Neural progenitor cell (in vitro differentiated cells): Measurements from ENCODE around the gene KRTAP5-6. TPM values are rescaled to one million over a fixed set of nuclear protein-coding genes. Genes with fewer than 3 reads are reported as not detected.
"Not testable (repeated sequence)": the region's sequence is repeated elsewhere in the genome, so short reads cannot be mapped to it uniquely, and the experiment has no call there.

Source experiments
- DNase-seq: peaks from one replicate; pipeline ENCODE4 v3.0.0-alpha.2; 2016; ENCODE audit warnings: low spot score
- H2AFZ ChIP-seq: fragments of 200-600 bp; sonication (generic); replicated peaks from 2 replicates; pipeline ENCODE4 v1.6.1; 2016; ENCODE audit warnings: antibody characterized with exemption
- H3F3A ChIP-seq: fragments of 200-600 bp; sonication (generic); 2 replicates; pipeline ENCODE4 v1.6.1; 2016; ENCODE audit warnings: antibody characterized with exemption, low read depth
- H3K27ac ChIP-seq: fragments of 200-600 bp; sonication (generic); 2 replicates; pipeline ENCODE4 v1.5.1; 2016; ENCODE audit warnings: mild to moderate bottlenecking
- H3K27me3 ChIP-seq: fragments of 200-600 bp; sonication (generic); 2 replicates; pipeline ENCODE4 v1.6.1; 2016; ENCODE audit warnings: mild to moderate bottlenecking, moderate library complexity
- H3K36me3 ChIP-seq: fragments of 200-600 bp; sonication (generic); 2 replicates; pipeline ENCODE4 v1.5.1; 2016
- H3K4me1 ChIP-seq: fragments of 200-600 bp; sonication (generic); 2 replicates; pipeline ENCODE4 v1.6.1; 2016; ENCODE audit warnings: mixed run types
- H3K4me2 ChIP-seq: fragments of 200-600 bp; sonication (generic); 2 replicates; pipeline ENCODE4 v1.6.1; 2016
- H3K4me3 ChIP-seq: fragments of 200-600 bp; sonication (generic); 2 replicates; pipeline ENCODE4 v1.5.1; 2016
- H3K79me2 ChIP-seq: fragments of 200-600 bp; sonication (generic); 2 replicates; pipeline ENCODE4 v1.6.1; 2016; ENCODE audit warnings: low read depth
- H3K9ac ChIP-seq: fragments of 200-600 bp; sonication (generic); 2 replicates; pipeline ENCODE4 v1.6.1; 2016
- H3K9me3 ChIP-seq: fragments of 200-600 bp; sonication (generic); 2 replicates; pipeline ENCODE4 v1.5.1; 2016; ENCODE audit warnings: low read depth
- H4K20me1 ChIP-seq: fragments of 200-600 bp; sonication (generic); 2 replicates; pipeline ENCODE4 v1.6.1; 2016; ENCODE audit warnings: low read depth
- H3K27ac Mint-ChIP-seq: 3 replicates; pipeline ENCODE4 v1.8.0; 2021; ENCODE audit warnings: mixed read lengths
- H3K27me3 Mint-ChIP-seq: 2 replicates; pipeline ENCODE4 v1.8.0; 2022; ENCODE audit warnings: low read depth, mild to moderate bottlenecking, inconsistent platforms, moderate library complexity, mixed read lengths; ENCODE audit not compliant: insufficient read depth
- H3K36me3 Mint-ChIP-seq: 3 replicates; pipeline ENCODE4 v1.8.0; 2021; ENCODE audit warnings: mixed read lengths
- H3K4me1 Mint-ChIP-seq: 3 replicates; pipeline ENCODE4 v1.8.0; 2021; ENCODE audit warnings: mixed read lengths
- H3K4me3 Mint-ChIP-seq: 3 replicates; pipeline ENCODE4 v1.8.0; 2021; ENCODE audit warnings: mild to moderate bottlenecking, moderate library complexity, mixed read lengths
- H3K9me3 Mint-ChIP-seq: 3 replicates; pipeline ENCODE4 v1.8.0; 2020; ENCODE audit warnings: mixed read lengths
- EZH2 ChIP-seq: fragments of 200-600 bp; sonication (generic); IDR thresholded peaks from 2 replicates; pipeline ENCODE4 v1.6.1; 2017; ENCODE audit warnings: antibody characterized with exemption, mild to moderate bottlenecking, moderate library complexity
- EZH2phosphoT487 ChIP-seq: fragments of 200-600 bp; sonication (generic); IDR thresholded peaks from 2 replicates; pipeline ENCODE4 v1.6.1; 2017; ENCODE audit warnings: antibody characterized with exemption
- total RNA-seq: library from RNA; depleted of rRNA; stranded (reverse); fragments of >200 nt; gene quantifications from 2 replicates; pipeline ENCODE4 v1.2.3, GENCODE V29; 2015; ENCODE audit warnings: low replicate concordance
- TF ChIP-seq, protein P1 (sequence below): fragments of 200-600 bp; sonication (generic); IDR thresholded peaks from 2 replicates; pipeline ENCODE4 v1.5.1; 2017; ENCODE audit warnings: antibody characterized with exemption, mild to moderate bottlenecking

The KRTAP5-6 gene
- total RNA-seq, 1 donor from 2014 or later, result not detected

GRCh38 chr11:1689250-1690166, 7.5 kb upstream of the KRTAP5-6 start:
- not testable (repeated sequence) for H3K9ac ChIP-seq

DNA sequence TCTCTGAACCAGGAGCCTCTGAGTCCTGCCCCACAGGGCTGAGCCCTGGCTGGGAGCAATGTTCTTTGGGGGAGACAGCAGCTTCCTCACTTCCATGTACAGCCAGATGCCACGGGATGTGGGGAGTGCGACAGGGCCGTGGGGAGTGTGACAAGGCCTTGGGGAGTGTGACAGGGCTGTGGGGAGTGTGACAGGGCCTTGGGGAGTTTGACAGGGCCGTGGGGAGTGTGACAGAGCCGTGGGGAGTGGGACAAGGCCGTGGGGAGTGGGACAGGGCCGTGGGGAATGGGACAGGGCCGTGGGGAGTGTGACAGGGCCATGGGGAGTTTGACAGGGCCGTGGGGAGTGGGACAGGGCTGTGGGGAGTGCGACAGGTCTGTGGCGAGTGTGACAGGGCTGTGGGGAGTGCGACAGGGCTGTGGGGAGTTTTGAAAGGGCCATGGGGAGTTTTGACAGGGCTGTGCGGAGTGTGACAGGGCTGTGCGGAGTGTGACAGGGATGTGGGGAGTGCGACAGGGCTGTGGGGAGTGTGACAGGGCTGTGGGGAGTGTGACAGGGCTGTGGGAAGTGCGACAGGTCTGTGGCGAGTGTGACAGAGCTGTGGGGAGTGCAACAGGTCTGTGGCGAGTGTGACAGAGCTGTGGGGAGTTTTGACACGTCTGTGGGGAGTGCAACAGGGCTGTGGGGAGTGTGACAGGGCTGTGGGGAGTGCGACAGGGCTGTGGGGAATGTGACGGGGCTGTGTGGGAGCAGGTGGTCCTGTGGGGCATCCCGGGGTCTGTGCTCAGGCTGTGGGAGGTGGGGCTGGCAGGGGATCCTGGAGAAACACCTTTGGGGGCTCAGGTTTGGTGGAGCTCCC, 6.6 kb upstream of the KRTAP5-6 start:
- no peaks in the 10 kb centered on the region for H4K20me1 ChIP-seq
- no peaks in the 10 kb centered on the region for H3K9me3 ChIP-seq
- H3K4me3 ChIP-seq, result no peak overlapping the region
- no peak for DNase-seq
- no peak overlapping the region for H2AFZ ChIP-seq
- H3K36me3 Mint-ChIP-seq, result no peaks in the 10 kb centered on the region
- H3K27ac ChIP-seq, result no peak overlapping the region
- no peaks in the 10 kb centered on the region for H3K36me3 ChIP-seq
- peaks cover 5% of the 10 kb centered on the region for H3K27me3 Mint-ChIP-seq
- no peak overlapping the region for H3K4me2 ChIP-seq
- H3K9me3 Mint-ChIP-seq, result no peaks in the 10 kb centered on the region
- peaks cover 3% of the 10 kb centered on the region for H3F3A ChIP-seq
- H3K27ac Mint-ChIP-seq, result peak overlapping the region; percentile 76
- peaks cover 13% of the 10 kb centered on the region for H3K4me1 Mint-ChIP-seq
- H3K79me2 ChIP-seq, result no peaks in the 10 kb centered on the region
- TF ChIP-seq, protein P1, sequence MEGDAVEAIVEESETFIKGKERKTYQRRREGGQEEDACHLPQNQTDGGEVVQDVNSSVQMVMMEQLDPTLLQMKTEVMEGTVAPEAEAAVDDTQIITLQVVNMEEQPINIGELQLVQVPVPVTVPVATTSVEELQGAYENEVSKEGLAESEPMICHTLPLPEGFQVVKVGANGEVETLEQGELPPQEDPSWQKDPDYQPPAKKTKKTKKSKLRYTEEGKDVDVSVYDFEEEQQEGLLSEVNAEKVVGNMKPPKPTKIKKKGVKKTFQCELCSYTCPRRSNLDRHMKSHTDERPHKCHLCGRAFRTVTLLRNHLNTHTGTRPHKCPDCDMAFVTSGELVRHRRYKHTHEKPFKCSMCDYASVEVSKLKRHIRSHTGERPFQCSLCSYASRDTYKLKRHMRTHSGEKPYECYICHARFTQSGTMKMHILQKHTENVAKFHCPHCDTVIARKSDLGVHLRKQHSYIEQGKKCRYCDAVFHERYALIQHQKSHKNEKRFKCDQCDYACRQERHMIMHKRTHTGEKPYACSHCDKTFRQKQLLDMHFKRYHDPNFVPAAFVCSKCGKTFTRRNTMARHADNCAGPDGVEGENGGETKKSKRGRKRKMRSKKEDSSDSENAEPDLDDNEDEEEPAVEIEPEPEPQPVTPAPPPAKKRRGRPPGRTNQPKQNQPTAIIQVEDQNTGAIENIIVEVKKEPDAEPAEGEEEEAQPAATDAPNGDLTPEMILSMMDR, result no peak
- no peak for TF ChIP-seq EZH2phosphoT487
- no peak for TF ChIP-seq EZH2
- H3K9ac ChIP-seq, result no peak overlapping the region
- no peak overlapping the region for H3K4me3 Mint-ChIP-seq
- peaks cover 5% of the 10 kb centered on the region for H3K4me1 ChIP-seq
- H3K27me3 ChIP-seq, result peaks cover 6% of the 10 kb centered on the region

More at GRCh38 chr11:1689250-1690166, 7.5 kb upstream of the KRTAP5-6 start:
- not testable (repeated sequence) for H3K9me3 ChIP-seq, H3K4me1 ChIP-seq, H3K9me3 Mint-ChIP-seq, H3K27me3 Mint-ChIP-seq, H3K4me3 ChIP-seq, H3K36me3 ChIP-seq, H3K27ac ChIP-seq, H3K36me3 Mint-ChIP-seq, H3K4me2 ChIP-seq, H3K79me2 ChIP-seq, DNase-seq, H4K20me1 ChIP-seq, H2AFZ ChIP-seq, H3K27me3 ChIP-seq, H3K4me3 Mint-ChIP-seq, H3F3A ChIP-seq
- peak overlapping the region; percentile 69 for H3K27ac Mint-ChIP-seq
- H3K4me1 Mint-ChIP-seq, result peaks cover 13% of the 10 kb centered on the region

- Mint-ChIP-seq H3K36me3 (no peaks in the 10 kb centered on the region), H3K27me3 (peaks cover 10% of the 10 kb centered on the region), H3K27ac (peak overlapping the region; percentile 53), H3K4me1 (peaks cover 13% of the 10 kb centered on the region), H3K9me3 (no peaks in the 10 kb centered on the region), H3K4me3 (no peak overlapping the region)
- H3K27me3 ChIP-seq, result peaks cover 8% of the 10 kb centered on the region
- TF ChIP-seq EZH2 (no peak), EZH2phosphoT487 (no peak)
- TF ChIP-seq, protein P1, result no peak
- no peak overlapping the region for H3K4me2 ChIP-seq
- H3K79me2 ChIP-seq, result no peaks in the 10 kb centered on the region
- peaks cover 5% of the 10 kb centered on the region for H3K4me1 ChIP-seq
- H3K9me3 ChIP-seq, result no peaks in the 10 kb centered on the region
- DNase-seq, result no peak
- no peak overlapping the region for H3K27ac ChIP-seq
- no peak overlapping the region for H3K9ac ChIP-seq
- H3F3A ChIP-seq, result peaks cover 3% of the 10 kb centered on the region
- no peaks in the 10 kb centered on the region for H3K36me3 ChIP-seq
- H4K20me1 ChIP-seq, result no peaks in the 10 kb centered on the region
- H2AFZ ChIP-seq, result no peak overlapping the region
- no peak overlapping the region for H3K4me3 ChIP-seq
Measured at GRCh38 chr11:1691026-1691877, 5.7 kb upstream of the KRTAP5-6 start.
